Kidney tubule cell (primary cell): ENCODE measurements around the gene TCF4.

Source experiments
- DNase-seq: peaks from one replicate; pipeline ENCODE4 v3.0.0-alpha.2; 2018; ENCODE audit warnings: low spot score

TCF4 gene

DNA sequence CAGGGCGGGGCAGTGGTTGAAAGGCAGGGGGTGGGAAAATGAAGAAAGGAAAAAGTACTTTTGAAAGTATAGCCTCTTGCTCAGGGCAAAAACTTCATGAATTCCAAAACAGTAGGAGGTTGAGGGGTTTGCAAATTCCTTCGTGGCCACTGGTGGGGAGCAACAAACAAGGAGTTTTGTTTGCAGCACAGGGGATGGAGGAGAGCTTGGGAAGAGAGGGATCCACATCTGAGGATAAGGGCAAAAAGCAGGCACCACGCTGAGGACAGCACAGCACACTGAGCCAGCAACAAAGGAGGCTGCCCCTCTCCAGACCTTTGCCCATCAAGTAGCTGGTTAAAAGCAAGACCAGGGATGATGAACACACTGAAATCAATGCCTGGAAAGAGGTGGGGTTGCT lies 148.9 kb downstream of the TCF4 start:
- DNase-seq = no peak

DNA sequence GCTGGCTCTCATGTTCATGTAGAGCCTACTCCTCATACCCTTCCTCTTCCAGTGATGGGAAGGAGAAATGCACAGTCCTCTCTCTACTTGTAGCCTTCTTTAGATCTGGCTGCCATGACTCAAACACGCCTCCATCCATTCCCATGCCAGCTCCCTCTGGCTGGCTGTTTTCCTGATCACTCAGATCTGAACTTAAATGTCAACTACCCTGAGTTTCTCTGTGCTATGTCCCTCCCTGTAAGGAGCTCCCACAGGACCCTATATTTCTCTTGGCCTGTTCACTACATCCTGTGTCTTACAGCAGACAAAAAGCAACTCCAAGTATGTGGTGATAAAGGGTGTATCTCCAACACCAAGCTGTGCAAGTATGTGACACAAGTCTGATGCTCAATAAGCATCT lies 152.4 kb downstream of the TCF4 start:
- no peak for DNase-seq

- peak; percentile 3 for DNase-seq
Measured at GRCh38 chr18:55433648-55434047, 154.3 kb downstream of the TCF4 start.

GRCh38 chr18:55433140-55433539 lies 154.9 kb downstream of the TCF4 start:
- no peak for DNase-seq

GRCh38 chr18:55432307-55433040 lies 155.5 kb downstream of the TCF4 start:
- DNase-seq = no peak

DNA sequence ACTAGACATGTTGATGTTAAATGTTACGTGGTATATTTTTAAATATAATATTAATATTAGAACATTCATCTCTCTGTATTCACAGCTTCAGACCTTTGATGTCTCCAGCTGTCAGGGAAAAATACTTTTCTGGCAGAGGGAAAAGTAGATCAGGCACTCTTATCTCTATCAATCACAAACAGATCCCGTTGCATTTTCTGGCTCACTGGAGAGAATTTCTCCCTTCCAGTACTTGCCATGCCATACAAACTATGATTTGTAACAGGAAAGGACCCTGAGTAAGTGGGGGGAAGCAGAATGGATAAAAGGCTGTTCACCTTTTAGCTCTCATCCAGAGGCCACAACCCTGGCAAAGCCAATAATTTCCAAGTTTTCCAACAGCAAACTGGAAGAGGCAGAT lies 158.0 kb downstream of the TCF4 start:
- DNase-seq = no peak

- no peak for DNase-seq
Measured at GRCh38 chr18:55427951-55428350, 160.0 kb downstream of the TCF4 start.

DNA sequence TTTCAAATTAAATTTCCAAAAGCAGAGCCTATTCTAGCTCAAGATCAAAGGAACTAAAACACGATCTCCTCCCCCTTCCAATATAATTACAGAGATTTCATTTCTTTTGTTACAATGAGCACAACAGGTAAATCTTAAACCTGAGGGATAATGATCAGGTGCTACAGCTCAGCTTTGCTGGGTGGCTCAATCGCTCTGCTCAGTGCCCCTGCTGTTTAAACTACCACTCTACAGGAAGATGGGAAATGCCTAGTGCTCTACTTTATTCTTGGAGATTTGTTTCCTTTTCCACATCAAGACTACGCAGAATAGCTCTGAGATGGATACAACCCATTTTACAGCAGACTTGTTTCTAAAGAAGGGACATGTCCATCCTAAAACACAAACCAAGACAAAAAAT lies 162.3 kb downstream of the TCF4 start:
- DNase-seq = no peak

DNA sequence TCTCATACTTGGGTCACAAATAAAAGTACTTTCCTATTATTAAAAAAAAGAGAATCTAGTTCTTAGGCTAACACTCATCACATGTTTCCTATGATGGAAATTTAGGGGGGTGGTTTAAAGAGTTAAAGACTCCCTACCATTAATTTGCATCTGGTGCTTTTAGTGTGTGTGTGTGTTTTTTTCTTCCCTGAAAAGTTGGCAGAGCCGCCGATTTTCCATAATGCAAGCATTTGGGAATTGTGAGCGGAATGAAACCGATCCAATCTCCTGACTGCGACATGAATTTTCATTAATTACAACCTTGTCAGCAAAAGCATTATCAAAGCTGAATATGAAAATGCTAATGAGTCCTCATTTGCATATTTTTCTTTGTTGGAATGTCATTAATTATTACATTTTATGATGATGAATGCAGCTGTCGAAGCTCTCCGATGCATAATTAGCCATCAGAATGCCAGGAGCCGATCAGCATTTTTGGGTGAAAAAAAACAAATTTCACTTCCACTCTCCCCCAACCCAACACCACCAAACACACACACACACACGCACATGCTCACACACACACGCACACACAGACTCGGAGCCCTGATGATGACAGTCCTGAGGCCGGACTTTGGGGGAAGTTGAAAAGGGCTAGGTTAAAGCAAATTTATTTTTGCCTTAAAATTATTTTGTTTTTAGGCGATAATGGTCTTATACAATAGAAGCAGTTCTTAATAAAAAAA lies 165.4 kb downstream of the TCF4 start:
- DNase-seq = no peak

DNA sequence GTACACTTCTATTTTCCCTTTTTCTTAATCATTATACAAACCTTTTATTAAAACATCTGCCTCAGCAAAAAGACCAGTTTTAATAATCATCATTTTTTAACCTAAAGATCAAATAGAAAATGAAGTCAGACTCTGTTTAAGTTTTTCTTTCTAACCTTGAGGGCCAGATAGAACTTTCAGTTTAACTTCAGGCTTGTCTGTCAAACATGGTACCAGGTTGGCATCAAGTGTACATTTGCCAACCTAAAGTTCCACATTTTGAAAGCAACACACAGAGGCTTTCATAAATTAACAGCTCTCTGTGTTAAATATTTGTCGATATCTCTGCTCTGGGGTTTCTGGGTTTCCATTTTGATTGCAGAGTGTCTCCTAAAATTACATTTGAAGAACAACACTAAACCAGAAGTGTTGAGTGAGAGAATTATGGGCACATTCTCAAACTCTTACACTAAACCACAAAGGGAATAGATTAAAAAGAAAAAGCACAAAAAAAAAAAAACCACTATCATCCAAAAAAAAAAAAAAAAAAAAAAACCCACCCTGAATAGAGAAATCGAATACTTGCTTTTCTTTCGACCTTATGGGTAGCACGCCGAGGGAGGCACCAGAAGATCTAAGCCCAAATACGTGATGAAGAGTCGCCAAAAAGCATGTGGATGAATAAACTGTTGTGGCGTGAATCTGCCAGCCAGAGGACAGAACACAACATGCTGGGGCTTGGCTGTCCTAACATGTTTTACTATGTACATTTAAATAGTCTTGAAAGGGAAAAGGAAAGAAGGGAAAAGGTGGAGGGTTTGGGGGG lies 166.2 kb downstream of the TCF4 start:
- DNase-seq = no peak

- DNase-seq = no peak
Measured at GRCh38 chr18:55421308-55421614, 166.7 kb downstream of the TCF4 start.

GRCh38 chr18:55420665-55421307 lies 167.2 kb downstream of the TCF4 start:
- DNase-seq = no peak

GRCh38 chr18:55419947-55420664 lies 167.9 kb downstream of the TCF4 start:
- no peak for DNase-seq

DNA sequence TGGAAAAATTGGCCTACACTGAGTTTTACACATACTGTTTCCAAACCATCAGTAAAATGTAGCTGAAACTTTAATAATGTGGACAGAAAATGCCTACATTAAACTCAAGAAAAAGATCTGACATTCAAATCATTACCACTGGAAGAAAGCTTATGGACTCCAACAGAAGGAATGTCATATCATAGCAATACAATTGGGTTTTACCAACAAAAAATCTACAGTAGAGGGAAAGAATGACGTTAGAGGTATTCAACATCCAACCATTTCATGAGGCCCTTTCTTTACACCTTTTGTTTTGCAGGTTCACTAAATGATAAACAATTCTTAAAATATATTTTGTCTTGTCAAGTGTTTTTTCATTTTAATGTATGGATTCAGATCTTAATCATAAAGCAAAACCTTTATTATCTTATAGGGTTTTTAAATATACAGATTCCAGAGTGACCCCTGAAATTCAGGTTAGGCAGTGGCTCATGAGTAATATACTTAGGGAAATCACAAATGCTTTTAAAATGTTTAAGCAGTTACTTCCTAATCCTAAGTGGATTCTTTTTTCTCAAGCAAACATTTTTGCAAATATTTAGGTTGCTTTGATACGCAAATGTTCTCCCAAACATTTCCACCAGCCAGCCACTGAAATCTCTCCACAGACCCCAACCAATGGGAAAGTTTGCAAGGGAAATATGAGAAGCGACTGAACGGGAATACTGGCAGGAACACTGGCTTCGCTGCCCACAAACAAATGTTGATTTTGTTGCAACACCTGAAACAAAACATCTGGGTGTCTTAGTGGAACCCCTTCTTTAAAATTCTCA lies 168.7 kb downstream of the TCF4 start:
- no peak for DNase-seq

- no peak for DNase-seq
Measured at GRCh38 chr18:55418439-55418838, 169.6 kb downstream of the TCF4 start.

GRCh38 chr18:55416791-55417190 lies 171.2 kb downstream of the TCF4 start:
- no peak for DNase-seq

GRCh38 chr18:55415258-55415871 lies 172.6 kb downstream of the TCF4 start:
- DNase-seq = peak; percentile 70

- DNase-seq = no peak
Measured at GRCh38 chr18:55414475-55414874, 173.5 kb downstream of the TCF4 start.

GRCh38 chr18:55413474-55413873 lies 174.5 kb downstream of the TCF4 start:
- DNase-seq = peak; percentile 7

DNA sequence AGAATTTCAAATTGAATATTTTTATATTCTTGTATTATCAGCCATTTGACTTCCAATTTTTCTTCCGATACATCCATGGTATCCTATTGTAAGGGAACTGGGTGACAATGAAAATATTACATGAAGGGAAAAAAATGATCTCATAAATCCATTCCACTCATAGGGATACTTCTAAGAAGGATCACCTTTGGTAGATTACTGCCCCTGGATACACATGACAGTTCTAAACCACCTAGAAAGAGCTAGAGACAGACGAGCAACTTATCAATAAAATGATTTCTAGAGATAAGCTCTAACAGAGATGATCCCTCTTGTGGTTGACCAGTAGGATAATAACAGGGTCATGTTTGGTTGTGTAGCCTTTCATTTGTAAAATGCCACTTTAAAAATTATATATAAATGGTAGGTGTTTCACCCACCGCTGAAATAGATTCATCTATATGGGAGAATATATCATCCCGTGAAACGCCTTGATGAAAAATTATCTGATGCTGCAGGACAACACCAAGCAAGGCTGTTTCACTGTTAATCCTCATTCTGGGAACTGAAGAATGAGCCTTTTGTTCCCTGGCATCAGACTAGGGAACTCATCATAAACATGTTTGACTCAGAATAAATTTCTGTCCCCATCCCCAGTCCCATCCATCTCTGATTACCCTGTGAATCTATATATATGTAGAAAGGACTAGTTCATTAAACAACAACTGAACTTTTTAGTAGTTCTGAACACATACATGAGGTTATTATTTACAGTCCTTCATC lies 180.0 kb downstream of the TCF4 start:
- DNase-seq = no peak
